HUES6 (cell line): ENCODE data around the gene FOXP1.

Experiments
- H3K27ac ChIP-seq: 2 replicates; pipeline ENCODE4 v1.7.0; 2013; ENCODE audit warnings: low read depth, mild to moderate bottlenecking, low read length, inconsistent platforms
- H3K27me3 ChIP-seq: 2 replicates; pipeline ENCODE4 v1.6.1; 2013; ENCODE audit warnings: low read length; ENCODE audit not compliant: control insufficient read depth, insufficient read depth
- H3K36me3 ChIP-seq: 2 replicates; pipeline ENCODE4 v1.6.1; 2013; ENCODE audit warnings: low read length; ENCODE audit not compliant: control insufficient read depth, insufficient read depth
- H3K4me1 ChIP-seq: 2 replicates; pipeline ENCODE4 v1.6.1; 2013; ENCODE audit warnings: low read length; ENCODE audit not compliant: control insufficient read depth, insufficient read depth
- H3K4me3 ChIP-seq: 2 replicates; pipeline ENCODE4 v1.5.1; 2013; ENCODE audit warnings: low read depth, low read length
- H3K9ac ChIP-seq: one replicate; pipeline ENCODE4 v1.6.1; 2013; ENCODE audit warnings: mild to moderate bottlenecking, low read length
- H3K9me3 ChIP-seq: 2 replicates; pipeline ENCODE4 v1.6.1; 2013; ENCODE audit warnings: low read depth, low read length; ENCODE audit not compliant: control insufficient read depth, insufficient read depth

FOXP1 gene

DNA sequence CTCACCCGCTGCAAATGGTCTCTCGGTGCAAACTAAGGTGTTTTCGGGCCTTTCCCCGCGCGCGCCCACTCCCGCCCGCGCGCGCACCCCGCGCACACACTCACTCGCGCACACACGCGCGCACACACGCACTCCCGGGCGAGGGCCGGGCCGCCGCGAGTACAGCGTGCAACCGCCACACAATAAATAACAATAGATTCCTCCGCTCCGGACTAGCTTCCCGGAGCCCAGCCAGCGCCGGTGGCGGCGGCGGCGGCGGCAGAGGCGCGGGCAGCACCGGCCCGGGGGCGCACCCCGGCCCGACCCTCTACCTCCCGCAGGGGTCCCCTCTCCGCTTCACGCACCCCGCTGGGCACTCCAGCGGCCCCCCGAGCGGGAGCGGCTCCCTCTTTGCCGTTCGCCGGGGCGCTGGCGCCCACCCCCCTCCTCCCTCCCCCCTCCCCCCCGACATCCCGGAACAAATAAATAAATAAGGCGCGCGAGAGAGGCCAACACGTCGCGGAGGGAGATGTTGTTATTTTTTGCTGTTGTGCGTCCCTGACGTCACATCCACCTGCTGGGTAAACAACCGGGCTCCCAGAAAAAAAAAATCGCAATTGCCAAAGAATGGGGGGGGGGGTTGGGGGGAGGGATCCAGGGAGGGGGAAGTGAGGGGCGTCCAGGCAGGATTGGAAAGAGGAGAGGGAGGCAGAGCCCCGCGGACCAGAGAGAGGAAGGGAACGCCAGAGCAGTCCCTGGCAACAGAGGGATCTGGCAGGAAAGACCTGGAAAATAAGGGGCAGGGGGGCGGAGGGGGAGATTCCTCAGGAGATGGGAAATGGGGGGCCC, at the start of gene FOXP1:
FOXP1 (minus strand) TSS at position 163 of the 828 bp plus-strand sequence. CDS start 385,347 bp downstream, outside the sequence.
- Histone ChIP-seq H3K4me1 (peaks cover 20% of the 10 kb centered on the region), H3K4me3 (peak within 1 kb of the TSS; percentile 84), H3K27ac (0 out of 2 replicates have a peak within 1 kb of the TSS, but pooled peaks have one; percentile 9), H3K9ac (peak within 1 kb of the TSS; percentile 78), H3K27me3 (peaks cover 30% of the 10 kb centered on the region), H3K9me3 (no peaks in the 10 kb centered on the region), H3K36me3 (no peaks in the 10 kb centered on the region)

DNA sequence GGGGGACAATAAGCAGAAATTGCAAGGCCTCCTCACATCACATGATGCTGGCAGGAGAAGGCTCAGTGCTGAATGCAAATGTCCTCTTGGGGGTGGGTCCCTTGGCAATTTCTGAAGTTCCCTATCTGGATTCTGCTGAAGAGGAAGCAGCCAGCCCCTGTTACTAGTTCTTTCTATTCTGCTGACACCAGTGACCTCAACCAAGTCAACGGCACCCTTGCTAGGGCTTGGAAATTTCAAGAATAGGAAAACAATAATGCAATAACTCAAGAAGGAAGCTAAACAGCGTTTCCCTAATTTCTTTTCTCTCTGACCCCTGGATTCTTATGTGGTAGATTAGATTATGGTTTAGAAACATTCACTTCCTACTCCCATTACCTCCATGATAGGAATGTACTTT, 46.2 kb upstream of the FOXP1 start:
- Histone ChIP-seq H3K27me3 (no peaks in the 10 kb centered on the region), H3K9me3 (peaks cover 4% of the 10 kb centered on the region; the same call in 1 of the 2 replicates), H3K4me3 (no peak overlapping the region), H3K9ac (no peak overlapping the region), H3K4me1 (0 out of 2 replicates have a peak, but pooled peaks cover 3% of the 10 kb centered on the region), H3K27ac (no peak overlapping the region), H3K36me3 (no peaks in the 10 kb centered on the region)

DNA sequence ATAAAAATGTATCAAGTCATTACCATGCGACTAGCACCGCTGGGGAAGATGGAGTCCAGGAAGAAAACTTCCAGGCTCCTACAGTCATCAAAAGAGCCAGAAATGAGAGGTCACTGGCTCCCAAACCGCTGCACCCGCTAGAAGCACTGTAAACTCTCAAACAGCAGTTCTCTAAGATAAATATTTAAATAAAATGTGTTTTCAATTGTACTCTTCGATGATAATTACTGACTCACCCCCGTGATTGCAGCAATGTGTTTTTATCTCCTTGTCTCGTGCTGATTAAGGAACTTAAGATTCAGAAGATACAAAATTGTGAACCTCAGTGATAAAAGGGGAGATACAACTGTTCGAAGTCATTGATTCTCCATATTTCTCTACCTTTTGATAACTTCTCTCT, 45.8 kb upstream of the FOXP1 start:
- Histone ChIP-seq H3K4me3 (no peak overlapping the region), H3K9me3 (peaks cover 4% of the 10 kb centered on the region; the same call in 1 of the 2 replicates), H3K27ac (no peak overlapping the region), H3K4me1 (0 out of 2 replicates have a peak, but pooled peaks cover 3% of the 10 kb centered on the region), H3K9ac (no peak overlapping the region), H3K27me3 (no peaks in the 10 kb centered on the region), H3K36me3 (no peaks in the 10 kb centered on the region)

DNA sequence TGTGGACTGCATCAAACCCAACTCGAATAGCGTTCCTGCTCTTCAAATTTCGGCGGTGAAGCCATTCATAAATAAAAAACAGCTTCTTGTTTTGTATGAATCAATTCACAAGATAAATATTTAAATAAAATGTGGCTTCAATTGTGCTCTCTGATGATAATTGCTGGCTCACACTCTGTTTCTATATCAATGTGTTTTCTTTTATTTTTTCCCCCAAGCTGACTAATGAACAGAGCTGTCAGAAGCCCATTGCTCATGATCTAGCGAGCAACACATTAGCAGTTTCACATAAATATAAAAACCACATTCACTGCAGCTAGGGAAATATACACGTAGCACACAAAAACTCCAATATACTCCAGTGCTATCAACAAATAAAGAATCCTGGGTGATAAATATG, 45.0 kb upstream of the FOXP1 start:
- no peak overlapping the region for H3K9ac ChIP-seq
- no peak overlapping the region for H3K4me3 ChIP-seq
- H3K27ac ChIP-seq = no peak overlapping the region
- peaks cover 4% of the 10 kb centered on the region; the same call in 1 of the 2 replicates for H3K9me3 ChIP-seq
- no peaks in the 10 kb centered on the region for H3K27me3 ChIP-seq
- H3K36me3 ChIP-seq = no peaks in the 10 kb centered on the region
- H3K4me1 ChIP-seq = 0 out of 2 replicates have a peak, but pooled peaks cover 3% of the 10 kb centered on the region

DNA sequence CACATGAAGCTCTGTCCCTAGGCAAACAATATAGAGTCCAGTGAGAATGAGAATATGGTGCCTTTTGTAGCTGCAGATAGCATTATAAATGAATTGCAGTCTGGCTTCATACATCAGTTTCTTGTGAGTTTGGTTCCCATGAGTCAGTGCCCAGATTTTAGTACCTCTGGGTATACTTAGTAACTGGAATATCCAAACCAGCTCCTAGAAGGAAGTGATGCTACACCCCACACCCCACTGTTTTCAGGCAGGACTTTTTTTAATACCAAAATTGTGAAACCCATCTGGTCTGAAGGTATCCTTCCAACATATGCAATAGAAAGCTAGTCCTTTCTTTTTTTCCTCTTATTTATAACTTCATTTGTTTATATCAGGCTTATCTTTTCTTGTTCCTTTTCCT, 42.1 kb upstream of the FOXP1 start:
- Histone ChIP-seq H3K36me3 (no peaks in the 10 kb centered on the region), H3K27ac (no peak overlapping the region), H3K4me1 (0 out of 2 replicates have a peak, but pooled peaks cover 3% of the 10 kb centered on the region), H3K9me3 (no peaks in the 10 kb centered on the region; the same call in 1 of the 2 replicates), H3K27me3 (no peaks in the 10 kb centered on the region), H3K9ac (no peak overlapping the region), H3K4me3 (no peak overlapping the region)

DNA sequence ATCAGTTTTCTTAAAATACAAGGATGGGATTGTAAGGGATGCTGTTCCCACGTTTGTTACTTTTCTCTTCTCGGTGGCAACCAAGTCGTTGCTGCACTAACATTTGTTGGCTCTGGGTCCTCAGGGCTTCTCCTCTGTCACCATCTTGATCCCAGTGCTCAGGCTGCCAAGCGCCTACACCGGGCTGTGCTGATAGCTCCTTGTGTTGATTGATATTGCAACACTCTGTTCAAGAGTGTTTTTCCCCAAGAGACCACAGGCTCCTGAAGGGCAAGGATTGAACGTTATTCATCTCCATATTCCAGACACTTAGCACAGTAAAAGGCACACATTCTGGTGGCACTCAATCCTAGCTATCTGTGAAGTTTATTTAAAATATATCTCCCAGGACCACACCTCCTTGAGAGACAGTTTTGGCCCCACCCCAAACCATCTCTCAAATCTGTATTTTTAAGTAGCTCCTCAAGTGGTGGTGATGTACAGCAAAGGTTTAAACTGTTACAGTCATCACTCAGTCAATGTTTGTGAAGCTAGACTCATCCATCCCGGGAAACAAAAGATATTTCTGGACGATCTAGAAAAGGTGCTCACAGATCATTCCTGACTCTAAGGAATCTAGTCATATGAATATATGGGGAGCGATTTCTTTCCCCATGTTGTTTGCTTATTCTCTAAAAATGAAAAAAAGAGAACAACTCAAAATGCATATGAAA, 38.5 kb upstream of the FOXP1 start:
- Histone ChIP-seq H3K27ac (no peak overlapping the region), H3K9me3 (no peaks in the 10 kb centered on the region; the same call in 1 of the 2 replicates), H3K4me3 (no peak overlapping the region), H3K36me3 (no peaks in the 10 kb centered on the region), H3K4me1 (no peaks in the 10 kb centered on the region), H3K27me3 (no peaks in the 10 kb centered on the region), H3K9ac (no peak overlapping the region)

DNA sequence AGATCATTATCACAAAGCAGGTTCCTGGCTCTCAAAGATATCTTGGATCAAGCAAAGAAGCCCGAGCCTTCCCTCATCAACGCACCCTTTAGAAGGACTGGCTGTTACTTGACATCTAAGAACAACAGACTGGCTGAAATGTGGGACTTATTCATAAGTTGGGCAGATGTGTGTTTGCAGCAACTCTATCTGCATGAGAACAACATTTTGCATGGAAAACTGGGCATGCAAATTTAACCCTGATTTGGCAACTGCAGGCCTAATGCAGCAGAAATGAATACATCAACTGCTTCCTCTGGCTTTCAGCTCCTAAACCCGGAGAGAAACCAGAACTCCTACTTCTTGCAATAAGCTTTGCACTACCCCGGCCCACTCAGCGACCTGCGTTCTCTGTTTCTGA, 35.0 kb upstream of the FOXP1 start:
- no peaks in the 10 kb centered on the region for H3K4me1 ChIP-seq
- no peaks in the 10 kb centered on the region for H3K27me3 ChIP-seq

DNA sequence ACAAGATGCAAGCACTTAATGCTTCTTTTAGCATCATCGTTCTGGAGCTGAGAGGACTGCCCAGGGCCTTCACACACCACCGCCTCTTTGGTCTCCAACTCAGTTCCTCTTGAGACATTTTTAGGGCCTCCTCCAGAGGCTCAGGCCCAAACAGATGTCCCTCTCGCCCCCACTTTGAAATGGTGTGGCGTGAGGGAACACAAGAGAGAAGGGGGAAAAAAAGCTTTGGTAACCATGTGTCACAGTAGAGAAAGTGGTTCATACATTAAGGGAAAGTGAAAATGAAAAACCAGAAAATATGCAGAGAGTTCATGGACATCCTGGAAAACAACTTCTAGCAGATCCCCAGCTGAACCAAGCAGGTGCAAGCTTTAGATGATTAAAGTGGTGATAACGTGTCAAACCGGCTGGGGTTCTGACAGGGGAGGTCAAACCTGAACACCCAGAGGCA, 33.1 kb upstream of the FOXP1 start:
- no peak overlapping the region for H3K9ac ChIP-seq
- H3K4me3 ChIP-seq = no peak overlapping the region
- no peaks in the 10 kb centered on the region for H3K9me3 ChIP-seq
- no peaks in the 10 kb centered on the region for H3K4me1 ChIP-seq
- no peaks in the 10 kb centered on the region for H3K27me3 ChIP-seq
- H3K36me3 ChIP-seq = no peaks in the 10 kb centered on the region
- no peak overlapping the region for H3K27ac ChIP-seq

More for the DNA sequence above, 35.0 kb upstream of the FOXP1 start:
- no peak overlapping the region for H3K9ac ChIP-seq
- H3K9me3 ChIP-seq = no peaks in the 10 kb centered on the region
- H3K27ac ChIP-seq = no peak overlapping the region
- no peak overlapping the region for H3K4me3 ChIP-seq
- H3K36me3 ChIP-seq = no peaks in the 10 kb centered on the region

DNA sequence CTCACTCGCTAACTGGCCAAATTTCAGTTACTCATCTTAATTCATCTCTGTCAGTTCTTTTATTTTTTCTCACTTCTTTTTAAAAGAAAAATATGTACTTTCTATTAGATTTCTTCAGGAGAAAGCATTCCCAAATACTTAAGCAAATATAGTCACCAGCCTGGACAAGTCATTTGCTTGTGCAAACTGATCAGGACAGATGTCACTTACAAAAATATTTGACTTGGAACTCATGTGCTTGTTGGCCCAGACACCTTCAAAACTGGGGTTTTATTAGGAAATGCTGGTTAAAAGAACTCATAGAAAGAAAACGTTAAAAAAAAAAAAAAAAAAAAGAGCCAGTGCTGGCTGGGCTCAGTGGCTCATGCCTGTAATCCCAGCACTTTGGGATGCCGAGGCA, 31.3 kb upstream of the FOXP1 start:
- Histone ChIP-seq H3K27ac (no peak overlapping the region), H3K27me3 (no peaks in the 10 kb centered on the region), H3K36me3 (no peaks in the 10 kb centered on the region), H3K4me3 (no peak overlapping the region), H3K9me3 (no peaks in the 10 kb centered on the region), H3K4me1 (no peaks in the 10 kb centered on the region), H3K9ac (no peak overlapping the region)

DNA sequence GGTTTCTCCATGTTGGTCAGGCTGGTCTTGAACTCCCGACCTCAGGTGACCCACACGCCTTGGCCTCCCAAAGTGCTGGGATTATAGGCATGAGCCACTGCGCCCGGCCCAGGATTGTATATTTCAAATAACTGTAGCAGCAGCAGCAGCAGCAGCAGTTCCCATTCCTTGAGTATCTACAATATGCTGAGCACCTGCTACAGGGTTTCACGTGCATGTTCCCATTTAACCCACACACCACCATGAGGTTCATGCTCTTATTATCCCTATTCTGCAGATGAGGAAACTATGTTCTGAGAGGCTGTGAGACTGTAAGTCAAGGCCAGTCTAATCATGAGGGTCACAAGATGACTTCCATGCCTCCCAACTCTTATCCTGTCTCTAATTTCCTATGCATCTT, 30.9 kb upstream of the FOXP1 start:
- Histone ChIP-seq H3K4me1 (no peaks in the 10 kb centered on the region), H3K4me3 (no peak overlapping the region), H3K9ac (no peak overlapping the region), H3K9me3 (no peaks in the 10 kb centered on the region), H3K36me3 (no peaks in the 10 kb centered on the region), H3K27me3 (no peaks in the 10 kb centered on the region), H3K27ac (no peak overlapping the region)

DNA sequence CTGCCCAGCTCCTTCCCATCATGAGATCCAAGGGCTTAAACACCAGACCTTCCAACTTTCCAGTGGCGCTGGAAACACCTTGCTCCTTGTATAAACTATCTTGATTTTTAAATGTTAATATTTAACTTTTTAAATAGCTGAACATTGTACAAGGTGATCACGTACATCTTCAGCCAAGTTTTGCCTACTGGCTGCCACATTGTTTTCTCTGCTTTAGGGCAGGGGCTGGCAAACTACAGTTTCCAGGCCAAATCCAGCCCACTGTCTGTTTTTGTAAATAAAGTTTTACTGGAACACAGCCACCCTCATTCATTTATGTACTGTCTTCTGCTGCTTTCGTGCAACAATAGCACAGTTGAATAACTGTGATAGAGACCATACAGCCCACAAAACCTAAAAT, 27.6 kb upstream of the FOXP1 start:
- H3K9me3 ChIP-seq = 0 out of 2 replicates have a peak, but pooled peaks cover 3% of the 10 kb centered on the region
- no peaks in the 10 kb centered on the region for H3K27me3 ChIP-seq
- H3K27ac ChIP-seq = no peak overlapping the region
- no peaks in the 10 kb centered on the region for H3K36me3 ChIP-seq
- H3K4me1 ChIP-seq = no peaks in the 10 kb centered on the region
- H3K4me3 ChIP-seq = no peak overlapping the region
- no peak overlapping the region for H3K9ac ChIP-seq
